OCI-LY7 (cell line): Measurements from ENCODE around the gene SNRPD3. TPM values are rescaled to one million over a fixed set of nuclear protein-coding genes. Genes with fewer than 3 reads are reported as not detected.

Experiments
- BruUV-seq: library from RNA; stranded (reverse); fragments of 400-500 nt; replicated peaks from 2 replicates; lab custom pipeline; 2021; lab: Mats Ljungman, UMichigan
- CTCF ChIA-PET: fragments of 300-600 bp; sonication (Branson Sonifier 250); formaldehyde crosslinking; loops from one replicate; lab custom pipeline; 2022; ENCODE audit warnings: antibody characterized with exemption; ENCODE audit not compliant: unreplicated experiment; lab: Charles Lee
- POLR2A ChIA-PET: fragments of 300-600 bp; sonication (Branson Sonifier 250); formaldehyde crosslinking; loops from one replicate; lab custom pipeline; 2022; ENCODE audit warnings: antibody characterized with exemption; lab: Charles Lee
- DNase-seq: peaks from one replicate; pipeline ENCODE4 v3.0.0-alpha.2; 2015; ENCODE audit warnings: low spot score
- H2AFZ ChIP-seq: fragments of 200-600 bp; sonication (generic), shearing (Covaris generic); 2 replicates; pipeline ENCODE4 v1.6.1; 2014; ENCODE audit warnings: mild to moderate bottlenecking, antibody characterized with exemption, low read length, moderate library complexity
- H3K27ac ChIP-seq: fragments of 200-600 bp; sonication (generic); 2 replicates; pipeline ENCODE4 v1.5.1; 2014; ENCODE audit warnings: mixed run types, low read depth, mild to moderate bottlenecking, moderate library complexity, low read length, inconsistent platforms; ENCODE audit not compliant: poor library complexity, severe bottlenecking
- H3K36me3 ChIP-seq: fragments of 200-600 bp; sonication (generic); 2 replicates; pipeline ENCODE4 v1.6.1; 2014; ENCODE audit warnings: mild to moderate bottlenecking, antibody characterized with exemption, low read length, moderate library complexity, mixed read lengths; ENCODE audit not compliant: insufficient read depth
- H3K4me1 ChIP-seq: fragments of 200-600 bp; sonication (generic); 2 replicates; pipeline ENCODE4 v1.5.1; 2014; ENCODE audit warnings: mild to moderate bottlenecking, low read length; ENCODE audit not compliant: insufficient read depth, poor library complexity, severe bottlenecking
- H3K4me2 ChIP-seq: fragments of 200-600 bp; sonication (generic); 2 replicates; pipeline ENCODE4 v1.6.1; 2014; ENCODE audit warnings: mild to moderate bottlenecking, low read length
- H3K4me3 ChIP-seq: fragments of 200-600 bp; sonication (generic); 2 replicates; pipeline ENCODE4 v1.5.1; 2014; ENCODE audit warnings: mild to moderate bottlenecking, low read depth, low read length; ENCODE audit not compliant: poor library complexity, severe bottlenecking
- H3K79me2 ChIP-seq: fragments of 200-600 bp; sonication (generic); 2 replicates; pipeline ENCODE4 v1.6.1; 2016; ENCODE audit warnings: low read depth, mild to moderate bottlenecking, low read length, moderate library complexity, mixed read lengths; ENCODE audit not compliant: insufficient read depth
- H3K9me2 ChIP-seq: fragments of 200-600 bp; sonication (generic); 2 replicates; pipeline ENCODE4 v1.6.1; 2016; ENCODE audit warnings: mild to moderate bottlenecking, low read length, mixed read lengths; ENCODE audit not compliant: insufficient read depth
- H3K9me3 ChIP-seq: fragments of 200-600 bp; sonication (generic); 2 replicates; pipeline ENCODE4 v1.6.1; 2014; ENCODE audit warnings: mild to moderate bottlenecking, mixed run types, low read length, mixed read lengths
- H4K20me1 ChIP-seq: fragments of 200-600 bp; sonication (generic); 2 replicates; pipeline ENCODE4 v1.6.1; 2014; ENCODE audit warnings: mild to moderate bottlenecking, antibody characterized with exemption, low read length, moderate library complexity, mixed read lengths; ENCODE audit not compliant: insufficient read depth
- CTCF ChIP-seq: fragments of 200-600 bp; sonication (generic); conservative IDR thresholded peaks from 2 replicates; pipeline ENCODE4 v1.5.1; 2014; ENCODE audit warnings: mild to moderate bottlenecking, antibody characterized with exemption, low read length, moderate library complexity, mixed read lengths
- EZH2phosphoT487 ChIP-seq: fragments of 200-600 bp; sonication (generic); IDR thresholded peaks from 2 replicates; pipeline ENCODE4 v1.6.1; 2018; ENCODE audit warnings: low read depth, borderline replicate concordance, mild to moderate bottlenecking, mixed run types, antibody characterized with exemption, low read length, moderate library complexity, mixed read lengths
- intact Hi-C: fragments of 100-400 bp; cut with micrococcal nuclease; formaldehyde crosslinking; loops from one replicate; pipeline ENCODE4 v1.10.0; 2022; ENCODE audit not compliant: unreplicated experiment
- total RNA-seq, 2 experiments: library from RNA; depleted of rRNA in 1 of 2; stranded (reverse); fragments of >200 nt in 1 of 2; shearing (Covaris generic) in 1 of 2; gene quantifications; 2 replicates each; pipeline ENCODE4 v1.2.3, GENCODE V29; 2014 to 2022

The SNRPD3 gene
- total RNA-seq, 2 experiments from 2014 or later: 166 to 264 TPM

GRCh38 chr22:24571266-24571665 lies 15.5 kb downstream of the SNRPD3 start:
- BruUV-seq: no TSS peak
- no peak overlapping the region for H3K4me3 ChIP-seq
- CTCF ChIA-PET: no interaction called here
- H3K9me2 ChIP-seq: no peaks in the 10 kb centered on the region
- no peaks in the 10 kb centered on the region for H4K20me1 ChIP-seq
- no peak overlapping the region for H2AFZ ChIP-seq
- no peak overlapping the region for H3K27ac ChIP-seq
- no peak overlapping the region for H3K4me2 ChIP-seq
- no peak for TF ChIP-seq EZH2phosphoT487
- H3K9me3 ChIP-seq: no peaks in the 10 kb centered on the region
- no peaks in the 10 kb centered on the region for H3K4me1 ChIP-seq
- peaks cover 85% of the 10 kb centered on the region for H3K36me3 ChIP-seq
- no peak for DNase-seq
- intact Hi-C loops: no loop called here
- H3K79me2 ChIP-seq: peaks cover 8% of the 10 kb centered on the region
- POLR2A ChIA-PET: no interaction called here

DNA sequence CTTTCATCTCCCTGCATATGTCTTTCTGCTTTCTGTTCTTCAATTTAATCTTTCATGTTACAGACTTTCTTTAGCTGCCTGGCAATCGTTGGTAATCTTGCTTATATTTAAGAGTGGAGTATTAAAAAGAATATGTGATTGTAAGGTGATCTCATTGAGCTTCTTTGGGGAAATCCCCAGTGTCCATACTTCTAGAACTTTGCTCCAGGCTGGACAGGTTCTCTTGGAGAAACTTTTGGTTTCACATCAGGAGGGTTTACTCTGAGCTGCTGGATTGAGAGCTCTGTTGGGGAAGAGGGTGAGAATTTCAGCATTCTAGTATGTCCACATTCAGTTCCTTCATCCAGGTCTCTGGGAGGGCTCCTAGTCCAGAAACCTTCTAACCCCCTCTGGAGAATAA lies 21.0 kb downstream of the SNRPD3 start:
- no peaks in the 10 kb centered on the region for H3K9me2 ChIP-seq
- H3K4me1 ChIP-seq: no peaks in the 10 kb centered on the region
- H4K20me1 ChIP-seq: no peaks in the 10 kb centered on the region
- ChIA-PET POLR2A (no interaction called here), CTCF (no interaction called here)
- peaks cover 43% of the 10 kb centered on the region for H3K36me3 ChIP-seq
- no peak overlapping the region for H3K27ac ChIP-seq
- H3K4me2 ChIP-seq: no peak overlapping the region
- H2AFZ ChIP-seq: no peak overlapping the region
- DNase-seq: no peak
- no peaks in the 10 kb centered on the region for H3K9me3 ChIP-seq
- intact Hi-C loops: no loop called here
- TF ChIP-seq EZH2phosphoT487 (no peak), CTCF (no peak)
- BruUV-seq: no TSS peak
- H3K4me3 ChIP-seq: no peak overlapping the region
- H3K79me2 ChIP-seq: no peaks in the 10 kb centered on the region

DNA sequence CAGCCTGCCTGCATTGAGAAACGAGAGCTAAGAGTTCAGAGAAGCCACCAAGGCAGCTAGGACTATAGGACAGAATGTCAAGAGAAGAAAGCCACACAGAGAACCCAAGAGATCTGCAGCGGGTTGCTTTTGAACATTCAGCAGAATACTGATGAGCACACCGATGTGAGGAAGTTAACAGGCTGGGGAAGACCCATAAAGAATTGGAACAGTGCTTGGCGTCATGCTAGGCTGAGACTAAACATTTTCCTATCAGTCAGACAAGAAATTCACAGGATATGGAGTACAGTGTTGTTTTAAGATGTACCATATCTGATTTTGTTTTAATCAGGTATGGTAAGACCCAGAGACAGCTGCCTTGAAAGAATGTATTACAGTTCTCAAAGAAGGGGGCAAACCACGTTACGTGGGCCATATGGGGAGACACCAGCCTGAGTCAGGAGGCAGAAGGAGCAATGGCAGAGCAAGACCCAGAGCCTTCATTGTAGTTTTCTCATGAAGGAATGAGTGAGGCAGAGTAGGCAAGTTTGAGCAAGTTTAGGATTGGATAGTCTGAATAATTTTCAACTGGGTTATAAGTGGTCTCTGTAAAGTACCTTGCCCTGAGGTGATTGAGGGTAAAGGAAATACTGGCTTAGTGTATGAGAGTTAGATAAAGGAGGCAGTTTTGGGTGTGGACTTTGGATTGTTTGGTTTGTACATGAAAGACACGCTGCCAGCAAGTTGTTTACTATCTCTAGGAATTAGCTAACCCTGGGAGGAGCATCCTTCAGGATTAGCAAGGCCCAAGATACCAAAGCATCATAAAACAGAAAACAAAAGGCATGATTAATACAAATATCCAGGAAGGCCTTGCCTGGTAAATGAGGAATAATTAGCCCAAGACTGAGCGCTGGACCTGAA lies 22.8 kb downstream of the SNRPD3 start:
- Histone ChIP-seq H3K9me2 (no peaks in the 10 kb centered on the region), H2AFZ (no peak overlapping the region), H3K4me2 (no peak overlapping the region), H3K4me3 (no peak overlapping the region), H3K4me1 (no peaks in the 10 kb centered on the region), H4K20me1 (no peaks in the 10 kb centered on the region), H3K36me3 (peaks cover 24% of the 10 kb centered on the region), H3K27ac (no peak overlapping the region), H3K79me2 (no peaks in the 10 kb centered on the region), H3K9me3 (no peaks in the 10 kb centered on the region)
- TF ChIP-seq CTCF (no peak), EZH2phosphoT487 (no peak)
- no TSS peak for BruUV-seq
- ChIA-PET POLR2A (no interaction called here), CTCF (no interaction called here)
- DNase-seq: no peak
- intact Hi-C loops: no loop called here
